Measurements from ENCODE around the gene GATB. TPM values are rescaled to one million over a fixed set of nuclear protein-coding genes. Genes with fewer than 3 reads are reported as not detected.
A peak's percentile ranks its signal among the peaks of the same experiment; 100 is the strongest.

The GATB gene
- total and polyA plus RNA-seq, 12 donors, result 17.2 to 59.8 (median 36.6) TPM

- H3K4me3 ChIP-seq, result no peak overlapping the region
- no peak for TF ChIP-seq POLR2A (IDR thresholded peaks at IDR 0.05)
- no peak for TF ChIP-seq CTCF (IDR thresholded peaks at IDR 0.05)
- 78 to 82% (median 79%) methylated on average over 14 of the region's 14 CpGs for WGBS, 4 donors
- DNase-seq, result no peak
- H3K27ac ChIP-seq, result no peak overlapping the region
- intact Hi-C loops (cut with DNase I), result no loop called here
- H3K4me1 ChIP-seq (replicated peaks in 1 of 2), result peaks cover 0 to 6% of the 10 kb centered on the region in 2 donors
- no peaks in the 10 kb centered on the region for H3K9me3 ChIP-seq (replicated peaks in 1 of 3)
- H3K27me3 ChIP-seq, result no peaks in the 10 kb centered on the region
- H3K36me3 ChIP-seq (replicated peaks in 1 of 2), result no peaks in the 10 kb centered on the region
These were observed 82.5 kb downstream of the GATB start for GRCh38 chr4:151678048-151678872.

- H3K36me3 ChIP-seq (replicated peaks in 1 of 2), result no peaks in the 10 kb centered on the region
- no peaks in the 10 kb centered on the region for H3K9me3 ChIP-seq (replicated peaks in 1 of 3)
- TF ChIP-seq POLR2A (IDR thresholded peaks at IDR 0.05), result no peak
- no peak for TF ChIP-seq CTCF (IDR thresholded peaks at IDR 0.05)
- 65 to 98% (median 89%) methylated on average over 3 of the region's 3 CpGs for WGBS, 4 donors
- H3K27me3 ChIP-seq, result no peaks in the 10 kb centered on the region
- H3K4me1 ChIP-seq (replicated peaks in 1 of 2), result peaks cover 0 to 6% of the 10 kb centered on the region in 2 donors
- H3K27ac ChIP-seq, result no peak overlapping the region
- no peak for DNase-seq
- intact Hi-C loops (cut with DNase I), result no loop called here
- no peak overlapping the region for H3K4me3 ChIP-seq
These were observed 83.6 kb downstream of the GATB start for GRCh38 chr4:151677193-151677592.

GRCh38 chr4:151676301-151676700 is 84.5 kb downstream of the GATB start:
- intact Hi-C loops (cut with DNase I), result no loop called here
- no peaks in the 10 kb centered on the region for H3K9me3 ChIP-seq (replicated peaks in 1 of 3)
- WGBS, 4 donors, result 64 to 75% (median 70%) methylated on average over 7 to 11 of the region's 11 CpGs
- TF ChIP-seq CTCF (IDR thresholded peaks at IDR 0.05) (no peak), POLR2A (IDR thresholded peaks at IDR 0.05) (no peak)
- H3K4me1 ChIP-seq (replicated peaks in 1 of 2), result peaks cover 0 to 11% of the 10 kb centered on the region in 2 donors
- DNase-seq, result peak; percentile 37 to 61 (median 48)
- no peaks in the 10 kb centered on the region for H3K27me3 ChIP-seq
- H3K4me3 ChIP-seq, result no peak overlapping the region
- H3K27ac ChIP-seq, result no peak overlapping the region
- H3K36me3 ChIP-seq (replicated peaks in 1 of 2), result no peaks in the 10 kb centered on the region

GRCh38 chr4:151675411-151675971 is 85.3 kb downstream of the GATB start:
- DNase-seq, result peak in 1 of 7 donors; percentile 56
- Histone ChIP-seq H3K27me3 (no peaks in the 10 kb centered on the region), H3K4me1 (replicated peaks in 1 of 2) (peaks cover 0 to 11% of the 10 kb centered on the region in 2 donors), H3K4me3 (peak overlapping the region in 1 of 4 donors; percentile 25), H3K27ac (peak overlapping the region in 1 of 5 donors; percentile 64), H3K9me3 (replicated peaks in 1 of 3) (no peaks in the 10 kb centered on the region), H3K36me3 (replicated peaks in 1 of 2) (no peaks in the 10 kb centered on the region)
- WGBS, 4 donors, result 72 to 82% (median 77%) methylated on average over 5 to 9 of the region's 9 CpGs
- intact Hi-C loops (cut with DNase I), result no loop called here
- TF ChIP-seq CTCF (IDR thresholded peaks at IDR 0.05) (no peak), POLR2A (IDR thresholded peaks at IDR 0.05) (no peak)

Measured in adrenal gland (tissue), 12 donors.